NB4 (cell line): ENCODE measurements around the gene MINDY4B.

ENCODE experiments used
- MAX ChIP-seq: IDR thresholded peaks from 2 replicates; pipeline ENCODE4 v1.6.1; 2011; ENCODE audit warnings: low read depth, low read length
- MYC ChIP-seq: IDR thresholded peaks from 2 replicates; pipeline ENCODE4 v1.6.1; 2011; ENCODE audit warnings: low read depth, low read length
- POLR2A ChIP-seq: IDR thresholded peaks from 2 replicates; pipeline ENCODE4 v1.6.1; 2011; ENCODE audit warnings: mild to moderate bottlenecking; ENCODE audit not compliant: insufficient read length; ENCODE audit errors: extremely low read depth
- TF ChIP-seq, protein P1 (sequence below): IDR thresholded peaks from one replicate; pipeline ENCODE4 v1.5.1; 2012; ENCODE audit warnings: low read depth, low read length

GRCh38 chr3:150890295-150890694 lies 14.9 kb downstream of the MINDY4B start:
- TF ChIP-seq, protein P1, sequence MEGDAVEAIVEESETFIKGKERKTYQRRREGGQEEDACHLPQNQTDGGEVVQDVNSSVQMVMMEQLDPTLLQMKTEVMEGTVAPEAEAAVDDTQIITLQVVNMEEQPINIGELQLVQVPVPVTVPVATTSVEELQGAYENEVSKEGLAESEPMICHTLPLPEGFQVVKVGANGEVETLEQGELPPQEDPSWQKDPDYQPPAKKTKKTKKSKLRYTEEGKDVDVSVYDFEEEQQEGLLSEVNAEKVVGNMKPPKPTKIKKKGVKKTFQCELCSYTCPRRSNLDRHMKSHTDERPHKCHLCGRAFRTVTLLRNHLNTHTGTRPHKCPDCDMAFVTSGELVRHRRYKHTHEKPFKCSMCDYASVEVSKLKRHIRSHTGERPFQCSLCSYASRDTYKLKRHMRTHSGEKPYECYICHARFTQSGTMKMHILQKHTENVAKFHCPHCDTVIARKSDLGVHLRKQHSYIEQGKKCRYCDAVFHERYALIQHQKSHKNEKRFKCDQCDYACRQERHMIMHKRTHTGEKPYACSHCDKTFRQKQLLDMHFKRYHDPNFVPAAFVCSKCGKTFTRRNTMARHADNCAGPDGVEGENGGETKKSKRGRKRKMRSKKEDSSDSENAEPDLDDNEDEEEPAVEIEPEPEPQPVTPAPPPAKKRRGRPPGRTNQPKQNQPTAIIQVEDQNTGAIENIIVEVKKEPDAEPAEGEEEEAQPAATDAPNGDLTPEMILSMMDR = no peak
- TF ChIP-seq MYC (no peak), POLR2A (no peak), MAX (no peak)
